Measurements from ENCODE around the gene SELENOM. TPM values are rescaled to one million over a fixed set of nuclear protein-coding genes. Genes with fewer than 3 reads are reported as not detected.

SELENOM gene
- total RNA-seq, 4 donors from 2014 or later: 941 to 2,300 (median 1,432) TPM

DNA sequence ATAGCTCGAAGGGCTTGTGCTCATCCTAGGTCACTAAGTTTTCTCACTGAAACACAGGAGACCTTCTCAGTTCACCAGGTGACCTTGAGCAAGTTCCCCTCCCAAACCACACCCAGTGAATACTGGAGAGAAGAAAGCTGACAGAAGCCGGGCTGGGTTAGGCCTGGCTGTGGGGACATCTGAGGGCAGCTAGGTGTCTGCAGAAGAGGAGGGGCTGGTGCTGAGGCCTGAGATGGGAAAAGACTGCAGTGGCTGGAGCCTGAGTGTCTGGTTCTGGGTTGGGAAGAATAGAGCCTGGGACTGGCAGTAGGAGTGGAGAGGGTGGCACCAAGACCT, 14.8 kb upstream of the SELENOM start:
- peak; percentile 4 for ATAC-seq
- Histone ChIP-seq H3K36me3 (no peaks in the 10 kb centered on the region), H3K4me3 (peak overlapping the region in 1 of 2 donors; percentile 48), H3K9me3 (no peaks in the 10 kb centered on the region), H3K27ac (peak overlapping the region in 3 of 4 donors; percentile 51 to 67 (median 54)), H3K4me1 (peaks cover 0 to 20% (median 13%) of the 10 kb centered on the region in 3 donors), H3K27me3 (no peaks in the 10 kb centered on the region)
- 40% methylated on average over 1 of the region's 2 CpGs; no CpG with 5 or more reads in 1 of the 2 donors for WGBS, 2 donors (ENCODE audit: low coverage in 1 of 2)
- TF ChIP-seq POLR2A (IDR thresholded peaks at IDR 0.05): no peak
- TF ChIP-seq POLR2AphosphoS5 (IDR thresholded peaks at IDR 0.05): no peak
- no peak for TF ChIP-seq CTCF (IDR thresholded peaks at IDR 0.05)
- no peak for TF ChIP-seq EP300 (IDR thresholded peaks at IDR 0.05)

- no peak for ATAC-seq
- 98 to 100% methylated on average over 1 to 4 of the region's 4 CpGs for WGBS, 2 donors (ENCODE audit: low coverage in 1 of 2)
- H3K36me3 ChIP-seq: no peaks in the 10 kb centered on the region
These were observed 14.0 kb upstream of the SELENOM start for GRCh38 chr22:31121403-31121802.

DNA sequence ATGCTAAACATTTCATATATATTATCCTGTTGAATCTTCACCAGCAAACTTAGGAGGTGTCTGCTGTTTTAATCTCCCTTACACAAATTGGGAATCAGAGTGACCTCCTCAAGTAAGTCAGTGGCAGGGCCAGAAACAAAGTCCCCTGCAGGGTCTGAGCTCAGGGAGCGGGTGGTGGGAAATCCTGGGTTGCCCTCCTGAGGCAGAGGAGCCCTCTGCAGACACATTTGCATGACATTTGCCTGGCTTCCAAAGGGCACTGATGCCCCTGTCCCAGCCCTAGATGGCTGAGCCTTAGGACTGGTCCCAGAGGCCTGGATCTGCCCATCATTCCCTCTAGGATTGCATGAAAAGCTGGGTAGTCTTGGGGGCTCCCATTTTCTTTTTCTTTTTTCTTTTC, 13.3 kb upstream of the SELENOM start:
- Histone ChIP-seq H3K27me3 (no peaks in the 10 kb centered on the region), H3K4me1 (peaks cover 0 to 20% (median 13%) of the 10 kb centered on the region in 3 donors), H3K9me3 (no peaks in the 10 kb centered on the region), H3K4me3 (no peak overlapping the region), H3K36me3 (no peaks in the 10 kb centered on the region), H3K27ac (no peak overlapping the region)
- WGBS, 2 donors (ENCODE audit: low coverage in 1 of 2): 100% methylated on average over 1 of the region's 1 CpG
- no peak for ATAC-seq
- TF ChIP-seq CTCF (IDR thresholded peaks at IDR 0.05): no peak
- no peak for TF ChIP-seq POLR2AphosphoS5 (IDR thresholded peaks at IDR 0.05)
- TF ChIP-seq POLR2A (IDR thresholded peaks at IDR 0.05): no peak
- TF ChIP-seq EP300 (IDR thresholded peaks at IDR 0.05): no peak

More at GRCh38 chr22:31121403-31121802, 14.0 kb upstream of the SELENOM start:
- Histone ChIP-seq H3K9me3 (no peaks in the 10 kb centered on the region), H3K27me3 (no peaks in the 10 kb centered on the region), H3K27ac (no peak overlapping the region), H3K4me1 (peaks cover 0 to 20% (median 13%) of the 10 kb centered on the region in 3 donors), H3K4me3 (no peak overlapping the region)
- TF ChIP-seq EP300 (IDR thresholded peaks at IDR 0.05) (no peak), POLR2AphosphoS5 (IDR thresholded peaks at IDR 0.05) (no peak), POLR2A (IDR thresholded peaks at IDR 0.05) (no peak), CTCF (IDR thresholded peaks at IDR 0.05) (no peak)

DNA sequence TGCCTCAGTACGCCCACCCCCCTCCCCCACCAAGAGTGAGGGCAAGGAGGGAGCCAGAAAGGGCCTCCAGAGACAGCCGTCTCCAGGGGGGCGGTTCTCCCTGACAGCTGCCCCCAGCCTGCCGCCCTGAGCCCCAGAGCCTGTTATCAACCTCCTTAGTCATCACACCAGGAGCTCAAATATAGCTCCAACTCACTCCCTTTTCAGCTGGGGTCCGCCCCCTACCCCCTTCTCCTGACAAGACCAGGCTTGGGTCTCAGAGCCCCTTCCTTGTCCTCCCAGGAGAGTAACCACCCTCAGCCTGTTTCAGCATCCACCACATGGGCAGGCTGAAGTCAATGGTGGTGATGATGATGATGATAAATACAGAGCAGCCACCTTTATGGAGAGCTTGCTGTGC, 12.9 kb upstream of the SELENOM start:
- Histone ChIP-seq H3K36me3 (no peaks in the 10 kb centered on the region), H3K27ac (no peak overlapping the region), H3K4me3 (no peak overlapping the region), H3K4me1 (peaks cover 0 to 20% (median 13%) of the 10 kb centered on the region in 3 donors), H3K9me3 (no peaks in the 10 kb centered on the region), H3K27me3 (no peaks in the 10 kb centered on the region)
- ATAC-seq: no peak
- TF ChIP-seq EP300 (IDR thresholded peaks at IDR 0.05) (no peak), POLR2A (IDR thresholded peaks at IDR 0.05) (no peak), CTCF (IDR thresholded peaks at IDR 0.05) (no peak), POLR2AphosphoS5 (IDR thresholded peaks at IDR 0.05) (no peak)
- 83% methylated on average over 1 of the region's 5 CpGs; no CpG with 5 or more reads in 1 of the 2 donors for WGBS, 2 donors (ENCODE audit: low coverage in 1 of 2)

GRCh38 chr22:31119026-31119717, 11.8 kb upstream of the SELENOM start:
- H3K4me1 ChIP-seq: peaks cover 0 to 20% (median 13%) of the 10 kb centered on the region in 3 donors
- TF ChIP-seq POLR2AphosphoS5 (IDR thresholded peaks at IDR 0.05) (no peak), EP300 (IDR thresholded peaks at IDR 0.05) (no peak), POLR2A (IDR thresholded peaks at IDR 0.05) (no peak), CTCF (IDR thresholded peaks at IDR 0.05) (no peak)
- H3K27me3 ChIP-seq: no peaks in the 10 kb centered on the region
- no peaks in the 10 kb centered on the region for H3K36me3 ChIP-seq
- WGBS, 2 donors (ENCODE audit: low coverage in 1 of 2): 73 to 80% methylated on average over 3 to 4 of the region's 7 CpGs
- H3K27ac ChIP-seq: no peak overlapping the region
- no peaks in the 10 kb centered on the region for H3K9me3 ChIP-seq
- H3K4me3 ChIP-seq: no peak overlapping the region
- no peak for ATAC-seq
